ENCODE results near the gene MGAM2. TPM values are rescaled to one million over a fixed set of nuclear protein-coding genes. Genes with fewer than 3 reads are reported as not detected.
"Not testable (repeated sequence)": the region's sequence is repeated elsewhere in the genome, so short reads cannot be mapped to it uniquely, and the experiment has no call there.

MGAM2 gene
- total RNA-seq, result not detected

DNA sequence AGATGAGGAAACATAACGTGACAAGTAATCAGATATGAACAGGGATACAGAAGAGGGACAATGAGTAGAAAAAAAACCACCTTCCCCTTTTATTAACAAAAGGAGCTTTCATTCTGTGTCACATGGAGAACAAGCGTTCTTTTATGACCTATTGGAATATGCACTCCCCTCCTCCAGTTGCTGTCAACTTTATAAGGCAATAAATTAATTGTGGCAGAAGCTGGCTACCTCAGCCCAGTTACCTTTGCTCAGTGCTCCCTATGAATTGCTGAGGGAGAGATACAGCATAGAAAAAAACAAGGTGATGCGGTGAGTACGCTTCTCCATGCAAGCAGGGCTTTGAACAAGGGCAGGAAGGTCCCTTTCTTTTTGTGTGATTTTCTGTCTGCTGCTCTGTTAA is at the start of gene MGAM2:
TSS of gene MGAM2 (plus strand) at position 220 of the 400 bp plus-strand sequence. CDS start 5,156 bp downstream, outside the sequence.
- DNase-seq, result no peak

- DNase-seq, result no peak
These were observed 47.7 kb upstream of the MGAM2 start for GRCh38 chr7:142063551-142064442.

GRCh38 chr7:142066536-142066935 is 45.0 kb upstream of the MGAM2 start:
- DNase-seq, result no peak

DNA sequence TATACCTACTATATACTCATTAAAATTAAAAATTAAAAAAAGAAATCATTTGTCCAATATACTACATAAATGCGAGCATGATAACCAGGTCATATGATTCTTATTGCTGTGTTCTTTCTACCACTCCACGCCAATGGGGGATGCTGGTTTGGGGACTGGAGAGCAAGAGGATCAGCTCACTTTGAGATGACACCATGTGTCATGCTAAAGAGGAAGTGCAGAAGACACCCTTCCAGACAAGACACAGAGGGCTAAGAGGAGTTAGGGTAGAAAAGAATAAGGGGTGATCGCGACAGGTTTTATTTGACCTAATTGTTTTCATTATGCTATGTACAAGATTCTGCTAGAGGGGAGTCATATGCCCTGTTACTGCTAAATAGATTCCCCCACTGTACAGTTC is 33.8 kb upstream of the MGAM2 start:
- DNase-seq, result no peak

GRCh38 chr7:142083605-142084004 is 27.9 kb upstream of the MGAM2 start:
- no peak for DNase-seq

DNA sequence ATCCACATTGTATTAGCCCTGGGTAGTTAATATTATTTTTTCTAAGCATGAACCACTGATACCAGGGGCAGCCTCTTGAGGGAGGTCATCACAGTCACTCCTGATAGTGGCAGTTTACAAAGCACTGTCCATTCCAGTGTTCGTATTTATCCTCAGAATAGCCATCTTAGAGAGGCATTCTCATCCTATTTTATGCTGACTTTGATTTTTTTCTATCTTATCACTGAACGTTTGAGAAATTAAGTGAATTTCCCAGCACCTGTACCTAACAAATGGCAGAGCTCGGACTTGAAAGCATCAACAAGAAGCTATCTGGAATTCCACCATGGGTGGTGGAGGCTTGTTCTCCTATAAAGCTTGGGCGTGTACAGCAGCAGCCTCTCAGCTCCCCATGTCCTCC is 26.1 kb upstream of the MGAM2 start:
- no peak for DNase-seq

- no peak for DNase-seq
These were observed 23.4 kb upstream of the MGAM2 start for GRCh38 chr7:142088022-142088714.

DNA sequence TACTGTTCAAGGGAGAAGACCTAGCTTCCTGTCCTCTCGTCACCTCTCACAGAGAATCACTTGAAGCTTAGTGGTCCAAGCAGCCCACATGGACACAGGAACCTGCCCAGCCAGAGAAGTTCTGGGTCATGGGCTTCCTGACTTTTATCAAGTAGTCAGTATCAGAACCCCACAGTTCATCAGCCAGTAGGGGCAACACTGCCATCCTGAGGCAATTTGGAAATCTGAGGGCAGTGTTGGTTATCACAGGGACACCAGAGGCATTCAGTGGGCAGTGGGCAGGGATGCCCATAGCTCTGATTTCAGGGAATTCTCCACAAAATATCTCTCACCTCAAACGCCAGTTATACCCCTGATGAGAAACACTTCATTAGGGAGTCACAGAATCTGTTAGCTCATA is 22.5 kb upstream of the MGAM2 start:
- no peak for DNase-seq

DNA sequence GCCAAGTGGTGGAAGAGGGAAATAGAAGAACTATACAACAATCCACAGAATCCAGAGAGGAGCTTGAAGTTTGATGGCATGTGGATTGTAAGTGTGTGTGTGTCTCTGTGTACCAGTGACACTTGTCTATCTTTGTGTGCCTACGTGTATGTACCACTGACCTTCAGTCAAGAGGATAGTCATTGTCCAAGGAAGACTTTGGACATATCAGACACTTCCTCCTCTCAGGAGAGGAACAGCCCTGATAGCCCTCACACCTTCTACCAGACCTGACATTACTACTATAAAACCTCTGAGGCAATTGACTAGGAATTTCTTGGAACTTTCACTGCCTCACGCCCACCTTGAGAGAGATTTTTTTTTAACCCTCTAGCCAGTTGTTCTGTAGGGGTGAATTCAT is 19.6 kb upstream of the MGAM2 start:
- DNase-seq, result no peak

DNA sequence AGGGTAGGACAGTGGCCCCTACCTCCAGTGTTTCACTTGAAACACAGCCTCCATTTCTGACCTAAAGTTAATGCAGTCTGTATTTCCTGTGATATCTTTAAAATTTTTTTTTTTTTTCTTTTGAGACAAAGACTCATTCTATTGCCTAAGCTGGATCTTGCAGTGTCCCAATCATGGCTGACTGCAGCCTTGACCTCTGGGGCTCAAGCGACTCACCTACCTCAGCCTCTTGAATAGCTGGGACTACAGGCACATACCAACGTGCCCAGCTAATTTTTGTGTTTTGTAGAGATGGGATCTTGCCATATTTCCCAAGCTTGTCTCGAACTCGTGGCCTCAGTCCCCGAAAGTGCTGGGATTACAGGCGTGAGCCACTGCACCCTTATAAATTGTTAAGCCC is 16.7 kb upstream of the MGAM2 start:
- DNase-seq, result no peak

DNA sequence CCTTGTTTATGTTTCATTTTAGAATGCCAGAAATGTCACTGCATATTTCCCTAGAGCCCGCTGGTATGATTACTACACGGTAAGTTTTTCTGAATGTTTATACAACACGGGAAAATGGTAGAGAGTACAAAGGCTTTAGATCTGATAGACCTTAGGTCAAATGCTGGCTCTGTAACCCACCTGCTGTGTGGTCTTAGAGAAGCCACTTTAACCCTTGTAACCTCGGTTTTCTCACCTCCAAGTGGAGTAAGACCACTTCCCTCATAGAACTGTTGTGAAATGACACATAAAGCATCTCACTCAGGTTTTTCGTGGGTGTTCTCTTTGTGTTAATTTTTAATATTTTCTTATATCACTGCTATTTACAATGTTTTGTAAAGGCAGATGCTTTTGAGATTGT is 13.9 kb upstream of the MGAM2 start:
- no peak for DNase-seq

- no peak for DNase-seq
These were observed 13.5 kb upstream of the MGAM2 start for GRCh38 chr7:142098004-142098403.

GRCh38 chr7:142099347-142099746 is 12.2 kb upstream of the MGAM2 start:
- not testable (repeated sequence) for DNase-seq

- no peak for DNase-seq
These were observed 10.9 kb upstream of the MGAM2 start for GRCh38 chr7:142100634-142101033.

DNA sequence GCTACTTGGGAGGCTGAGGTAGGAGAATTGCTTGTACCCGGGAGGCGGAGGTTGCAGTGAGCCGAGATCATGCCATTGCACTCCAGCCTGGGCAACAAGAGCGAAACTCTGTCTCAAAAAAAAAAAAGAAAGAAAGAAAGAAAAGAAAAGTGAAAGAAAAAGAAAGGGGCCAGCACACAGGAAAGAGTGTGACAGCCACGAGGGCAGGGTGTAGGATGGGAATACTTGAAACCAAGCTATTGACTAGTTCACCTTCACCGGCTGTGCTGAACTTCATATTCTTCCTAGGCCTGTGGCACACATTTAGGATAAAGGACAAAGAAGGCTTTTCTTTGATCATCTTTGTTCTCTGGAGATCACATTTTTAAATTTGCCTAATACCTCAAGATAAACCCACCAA is 9.7 kb upstream of the MGAM2 start:
- DNase-seq, result not testable (repeated sequence)

- DNase-seq, result no peak
These were observed 6.7 kb upstream of the MGAM2 start for GRCh38 chr7:142104550-142105527.

GRCh38 chr7:142108728-142109505 is 2.6 kb upstream of the MGAM2 start:
- no peak for DNase-seq

DNA sequence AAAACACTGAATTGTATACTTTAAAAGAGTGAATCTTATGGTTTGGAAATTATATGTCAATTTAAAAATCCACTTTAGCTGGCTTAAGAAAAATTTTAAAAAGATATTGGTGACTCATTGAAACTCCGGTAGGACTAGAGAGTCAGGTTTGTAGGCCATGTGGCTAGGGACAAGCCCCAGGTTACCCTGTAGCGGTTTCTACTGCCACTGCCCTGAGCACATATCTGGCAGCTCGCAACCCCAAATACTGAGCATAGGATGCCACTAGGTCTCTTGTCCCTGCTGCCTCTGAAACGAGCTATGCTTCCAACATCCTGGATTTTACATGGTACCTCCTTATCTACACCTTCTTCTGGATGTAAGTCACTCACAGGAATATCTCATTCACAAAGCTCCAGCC is 1.4 kb upstream of the MGAM2 start:
- DNase-seq, result no peak

DNA sequence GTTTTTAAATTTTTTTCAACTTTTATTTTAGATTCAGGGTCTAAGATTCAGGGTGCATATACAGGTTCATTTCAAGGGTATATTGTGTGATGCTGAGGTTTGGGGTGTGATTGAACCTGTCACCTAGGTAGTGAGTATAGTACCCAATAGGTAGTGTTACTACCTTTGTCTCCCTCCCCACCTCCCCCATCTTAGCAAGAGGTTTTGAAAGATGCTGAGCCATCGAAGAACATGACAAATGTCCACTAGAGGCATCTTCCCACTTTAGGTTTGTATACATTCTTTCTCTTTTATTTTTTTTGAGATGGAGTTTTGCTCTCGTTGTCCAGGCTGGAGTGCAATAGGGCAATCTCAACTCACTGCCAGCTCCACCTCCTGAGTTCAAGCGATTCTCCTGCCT is 880 bp upstream of the MGAM2 start:
- DNase-seq, result no peak

GRCh38 chr7:142112086-142112485 is 568 bp downstream of the MGAM2 start:
- DNase-seq, result no peak

DNA sequence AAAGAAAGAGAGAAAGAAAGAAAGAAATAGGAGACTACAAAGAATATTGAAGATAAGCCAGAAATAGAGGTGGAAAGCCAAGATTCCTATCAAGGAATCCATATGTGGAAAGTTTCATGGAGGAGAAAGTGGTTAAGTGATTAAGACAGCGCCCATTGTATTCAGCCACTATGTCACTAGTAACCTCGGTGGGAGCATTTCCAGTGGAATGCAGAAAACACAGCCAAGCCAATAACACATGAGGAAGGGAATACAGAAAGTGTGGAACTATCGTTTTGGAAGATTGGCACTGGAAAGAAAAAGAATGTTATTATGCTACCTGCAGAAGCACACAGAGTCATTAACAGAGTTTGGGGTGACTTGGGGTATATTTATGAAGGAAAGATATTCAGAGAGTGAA is 2.7 kb downstream of the MGAM2 start:
- DNase-seq, result no peak

- DNase-seq, result no peak
These were observed 9.0 kb downstream of the MGAM2 start for GRCh38 chr7:142120524-142120923.

All from effector CD4-positive, alpha-beta T cell (primary cell).